Suppressor macrophage treated with lipopolysaccharide for 4 hours (primary cell): Measurements from ENCODE around the gene LTA4H.
A peak's percentile ranks its signal among the peaks of the same experiment; 100 is the strongest.
"Not testable (repeated sequence)": the region's sequence is repeated elsewhere in the genome, so short reads cannot be mapped to it uniquely, and the experiment has no call there.

ENCODE experiments used
- DNase-seq: peaks from one replicate; pipeline ENCODE4 v3.0.0-alpha.2; 2020

Gene LTA4H

DNA sequence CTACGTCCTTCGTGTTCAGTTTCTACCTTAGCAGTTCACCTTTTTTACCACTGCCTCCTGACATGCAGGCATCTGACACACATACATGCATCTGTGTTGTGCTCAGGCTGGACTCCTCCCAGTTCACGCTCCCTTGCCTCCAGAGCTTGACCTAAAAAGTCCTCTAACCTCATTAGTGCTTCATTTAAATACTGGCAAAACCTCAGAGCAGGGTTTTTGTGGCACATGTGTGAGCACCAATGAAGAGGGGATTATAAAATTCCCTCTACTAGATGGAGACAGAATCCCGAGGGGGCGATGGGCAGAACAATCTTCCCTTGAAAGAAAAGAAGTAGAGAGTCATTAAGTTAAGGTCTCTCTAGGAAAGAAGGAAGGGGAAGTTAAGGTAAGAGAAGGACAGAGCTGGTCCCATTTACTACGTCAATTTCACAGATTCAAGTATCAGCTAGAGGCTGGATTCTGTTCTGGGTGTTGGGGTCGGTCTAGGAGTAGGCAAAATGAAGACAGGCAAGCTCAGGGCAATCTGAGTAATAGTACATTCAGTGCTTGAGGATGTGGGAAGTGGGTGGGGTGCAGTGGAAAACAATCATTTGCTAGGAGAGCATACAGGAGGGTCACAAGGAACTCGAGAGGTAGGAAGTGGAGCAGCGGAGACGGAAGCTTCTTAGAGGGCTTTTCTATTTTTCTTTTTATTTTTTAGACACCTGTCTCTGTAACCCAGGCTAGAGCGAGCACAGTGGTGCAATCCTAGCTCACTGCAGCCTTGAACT, 46.7 kb downstream of the LTA4H start:
- DNase-seq, result no peak

DNA sequence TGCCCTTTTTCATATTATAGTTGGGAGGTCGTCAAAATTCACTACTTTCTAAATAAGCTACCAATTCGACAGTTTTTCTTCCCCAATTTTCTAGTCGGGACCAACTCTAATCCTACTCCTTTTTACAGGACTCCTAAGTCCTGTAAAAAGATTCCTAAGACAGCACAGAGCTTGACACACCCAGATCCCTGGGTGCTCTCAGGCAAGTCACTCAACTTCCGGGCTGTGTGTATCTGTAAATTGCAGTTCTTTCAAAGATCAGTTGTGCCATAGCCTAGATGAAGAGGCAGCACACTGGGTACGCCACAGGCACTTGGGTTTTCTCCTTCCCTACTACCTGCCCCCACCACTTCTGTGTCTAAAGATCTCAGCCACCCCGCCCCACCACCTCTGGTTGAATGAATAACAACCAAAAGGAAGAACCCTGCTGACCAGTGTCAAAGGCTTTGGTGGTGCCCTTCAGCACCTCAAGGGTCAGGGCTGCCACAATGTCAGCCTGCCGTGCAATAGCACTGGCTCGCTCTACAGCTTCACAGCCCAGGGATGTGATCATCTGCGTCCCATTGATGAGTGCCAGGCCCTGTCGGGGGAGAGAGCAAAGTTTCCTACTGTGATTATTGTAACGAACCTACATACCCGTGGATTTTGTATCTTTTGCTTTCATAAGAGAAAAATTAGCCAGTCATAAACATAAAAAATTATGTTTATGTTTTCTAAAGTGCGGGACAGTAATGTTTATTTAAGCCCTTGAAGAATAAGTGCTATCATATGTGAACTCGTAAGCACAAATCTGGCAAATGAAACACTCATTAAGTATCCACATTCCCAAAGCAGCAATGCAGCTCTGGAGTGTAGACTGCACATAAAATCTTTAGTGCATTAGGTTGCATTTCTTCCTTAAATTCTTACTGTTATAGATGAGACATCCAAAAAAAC, 48.5 kb downstream of the LTA4H start:
- DNase-seq, result no peak

DNA sequence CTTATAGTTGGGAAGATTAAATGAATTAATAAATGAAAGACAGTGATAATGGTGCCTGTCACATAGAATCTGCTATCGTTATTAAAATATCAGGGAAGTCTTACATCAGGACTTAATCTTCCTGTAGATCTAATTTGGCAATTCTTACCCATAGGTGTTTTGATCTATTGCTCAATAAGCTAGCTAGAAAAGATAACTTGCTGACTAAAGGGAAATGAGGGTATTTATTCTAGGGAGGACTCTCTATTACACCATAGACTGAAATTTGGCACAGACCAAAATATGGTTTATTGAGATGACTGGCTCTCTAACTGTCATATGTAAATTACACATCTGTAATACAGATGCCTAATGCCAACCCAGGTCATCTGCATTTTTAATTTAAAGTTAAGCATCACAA, 50.7 kb downstream of the LTA4H start:
- DNase-seq, result no peak

DNA sequence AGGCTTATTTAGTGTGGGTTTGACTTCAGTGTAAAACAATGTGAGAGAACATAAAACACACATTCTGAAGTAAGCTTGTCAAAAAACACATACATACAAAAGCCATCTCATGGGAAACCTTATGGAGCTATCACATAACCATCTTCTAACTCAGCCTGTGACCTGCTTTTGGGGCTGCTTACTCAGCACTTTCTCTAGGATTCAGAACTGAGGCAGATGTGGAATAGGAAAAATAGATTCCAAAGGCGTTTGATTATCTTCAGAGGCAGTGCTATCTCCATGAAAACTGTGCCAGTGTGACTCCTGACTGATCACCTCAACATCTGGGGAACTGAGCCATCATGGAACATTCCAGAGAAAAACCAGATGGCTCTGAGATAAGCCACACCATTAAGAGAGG, 52.8 kb downstream of the LTA4H start:
- no peak for DNase-seq

DNA sequence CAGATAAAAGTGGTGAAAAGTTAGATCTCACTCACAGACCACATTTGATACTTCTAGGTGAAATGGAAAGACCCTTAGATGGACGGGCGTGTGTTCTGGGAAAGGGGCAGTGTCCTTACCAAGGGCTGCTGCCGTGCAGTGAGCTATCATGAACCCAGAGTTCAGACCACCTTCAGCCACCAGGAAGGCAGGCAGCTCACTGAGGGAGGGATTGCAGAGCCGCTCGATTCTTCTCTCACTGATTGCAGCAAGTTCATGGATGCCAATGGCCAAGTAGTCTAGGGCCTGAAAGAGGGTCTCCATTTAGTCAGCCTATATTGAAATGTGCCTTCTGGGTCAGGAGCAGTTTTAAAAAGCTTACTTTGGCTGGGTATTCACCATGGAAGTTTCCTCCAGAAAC, 55.0 kb downstream of the LTA4H start:
- no peak for DNase-seq

DNA sequence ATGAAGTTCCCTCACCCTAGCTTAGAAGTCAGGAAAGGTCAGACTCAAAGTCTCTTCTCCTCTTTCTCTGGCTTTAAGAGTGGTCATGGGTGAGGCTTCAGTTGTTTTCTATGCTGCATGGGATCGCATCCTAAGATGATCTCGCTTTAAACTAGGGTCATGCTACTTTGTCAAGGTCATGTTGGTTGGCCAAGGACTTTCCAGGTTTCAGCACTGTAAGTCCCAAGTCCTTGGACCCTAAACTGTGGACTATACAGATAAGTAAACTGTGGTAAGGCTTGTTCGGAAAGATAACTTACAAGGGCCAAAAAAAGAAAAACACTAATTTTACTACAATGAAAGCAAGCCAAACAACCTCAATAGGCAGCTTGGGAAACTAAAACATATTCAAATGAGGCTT, 56.6 kb downstream of the LTA4H start:
- no peak for DNase-seq

DNA sequence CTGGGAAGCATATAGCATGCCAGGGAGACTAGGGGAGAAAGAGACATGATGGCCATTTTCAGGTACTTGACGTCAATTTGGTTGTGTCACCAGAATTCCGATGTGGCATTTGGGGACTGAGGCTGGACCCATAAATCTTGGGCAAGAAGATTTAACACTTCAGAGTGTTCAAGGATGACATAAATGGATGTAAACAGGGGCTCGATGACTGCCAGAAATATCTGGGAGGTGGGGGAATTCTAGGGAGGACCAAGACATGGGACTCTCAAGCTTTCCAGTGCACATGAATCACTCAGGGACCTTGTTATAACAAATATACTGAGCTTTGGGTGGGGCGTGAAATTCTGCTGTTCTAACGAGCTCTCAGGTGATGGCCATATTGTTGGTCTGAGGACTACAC, 57.0 kb downstream of the LTA4H start:
- no peak for DNase-seq

DNA sequence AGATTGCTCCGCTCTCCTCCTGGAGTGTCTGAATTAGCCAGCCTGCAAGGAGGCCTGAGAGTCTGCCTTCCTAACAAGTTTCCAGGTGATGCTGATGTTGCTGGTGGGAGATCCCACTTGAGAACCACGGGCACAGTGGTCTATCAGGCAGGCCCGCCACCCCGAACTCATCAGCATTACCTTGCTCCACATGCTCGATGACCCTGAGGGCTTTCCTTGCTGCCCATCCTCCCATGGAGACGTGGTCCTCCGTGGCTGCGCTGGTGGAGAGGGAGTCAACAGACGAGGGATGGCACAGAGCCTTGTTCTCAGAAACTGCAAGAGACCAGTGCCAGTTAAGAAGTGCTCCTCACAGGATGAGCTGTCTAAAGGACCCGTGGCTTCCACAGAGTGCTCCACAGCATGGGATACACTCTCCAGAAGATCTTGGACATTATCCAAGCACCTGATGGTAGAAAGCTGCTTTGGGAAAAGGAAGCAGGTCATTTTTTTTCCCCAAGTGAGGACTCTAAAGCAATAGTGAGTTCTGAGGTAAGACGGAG, 57.6 kb downstream of the LTA4H start:
- DNase-seq, result no peak

DNA sequence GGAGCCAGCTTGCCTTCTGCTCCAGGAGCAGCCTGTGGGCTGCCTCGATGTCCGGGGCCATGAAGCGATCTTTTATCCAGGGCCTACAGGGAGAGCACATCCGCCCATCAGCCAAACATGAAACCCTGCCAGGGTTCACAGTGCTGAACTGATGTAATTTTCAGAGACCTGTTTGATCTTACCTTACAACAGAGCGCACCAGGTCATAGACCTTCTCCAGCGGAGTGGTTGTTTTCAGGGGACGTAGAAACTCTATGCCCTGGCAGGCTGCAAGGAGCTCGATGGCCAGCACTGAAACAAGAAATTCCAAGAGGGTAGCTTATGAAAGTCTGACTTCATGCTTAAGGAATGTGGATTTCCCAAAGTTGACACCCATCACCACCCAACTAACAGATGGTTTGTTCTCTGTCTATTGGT, 59.0 kb downstream of the LTA4H start:
- no peak for DNase-seq

DNA sequence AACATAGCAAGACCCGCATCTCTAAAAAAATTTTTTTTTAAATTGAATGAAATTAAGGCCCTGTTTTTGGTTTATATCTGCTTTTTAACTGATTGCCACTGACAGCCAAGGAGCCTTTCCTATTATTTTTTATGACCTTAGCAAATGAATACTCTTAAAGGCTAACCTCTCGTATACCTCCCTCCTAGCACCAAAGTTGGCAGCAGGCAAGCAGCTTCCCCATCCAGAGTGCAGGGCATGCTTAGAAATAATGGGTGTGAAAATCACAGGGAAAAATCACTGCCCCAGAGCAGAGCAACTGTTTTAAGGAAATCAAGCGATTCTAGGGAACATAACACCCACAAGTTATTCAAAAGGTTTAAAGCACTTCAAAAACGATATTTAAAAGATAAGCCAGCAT, 59.9 kb downstream of the LTA4H start:
- no peak for DNase-seq

DNA sequence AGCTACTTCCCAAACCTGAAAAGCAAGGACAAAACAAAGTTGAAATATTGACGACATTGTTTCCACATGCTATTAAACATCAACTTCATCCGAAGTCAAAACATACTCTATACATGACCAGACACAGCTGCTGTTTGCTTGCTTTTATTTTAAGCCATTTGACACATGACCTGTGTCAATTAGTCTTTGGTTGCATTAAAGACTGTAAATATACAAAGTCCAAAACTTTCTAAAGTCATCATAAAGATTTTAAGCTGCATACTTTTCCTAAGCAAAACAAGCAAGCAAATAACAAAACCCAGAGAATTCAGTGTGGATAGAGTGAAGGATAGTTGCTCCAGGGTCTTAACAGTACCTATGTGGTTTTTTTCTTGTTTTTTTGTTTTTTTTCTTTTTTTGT, 61.0 kb downstream of the LTA4H start:
- no peak for DNase-seq

DNA sequence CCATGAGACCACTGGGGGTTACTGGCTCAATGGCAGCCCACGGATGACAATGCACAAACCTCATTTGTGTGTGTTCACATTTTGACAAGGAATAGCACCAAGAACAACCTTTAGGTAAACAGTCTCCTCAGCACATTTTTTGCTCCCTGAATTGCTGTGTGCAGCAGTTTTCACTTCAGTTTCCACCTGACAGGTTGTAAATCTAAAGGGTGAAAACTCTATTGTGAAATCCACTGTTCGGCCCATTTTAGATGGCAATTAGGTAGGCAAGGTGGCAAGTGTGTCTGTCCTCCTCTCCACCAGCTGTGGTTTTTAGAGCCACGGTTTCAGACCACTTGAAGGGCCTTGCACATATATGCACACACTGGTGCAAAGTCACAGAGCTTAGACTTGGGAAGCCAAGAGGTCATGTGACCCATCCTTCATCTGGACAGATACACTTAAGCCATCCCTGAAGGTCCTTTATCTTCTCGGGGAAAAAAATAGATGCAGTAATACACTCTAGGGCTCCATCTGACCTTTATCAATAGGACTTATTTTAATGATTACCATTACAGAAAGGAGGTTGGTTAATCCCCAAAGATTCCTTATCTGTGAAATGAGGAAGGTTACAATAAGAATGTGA, 62.4 kb downstream of the LTA4H start:
- DNase-seq, result no peak

DNA sequence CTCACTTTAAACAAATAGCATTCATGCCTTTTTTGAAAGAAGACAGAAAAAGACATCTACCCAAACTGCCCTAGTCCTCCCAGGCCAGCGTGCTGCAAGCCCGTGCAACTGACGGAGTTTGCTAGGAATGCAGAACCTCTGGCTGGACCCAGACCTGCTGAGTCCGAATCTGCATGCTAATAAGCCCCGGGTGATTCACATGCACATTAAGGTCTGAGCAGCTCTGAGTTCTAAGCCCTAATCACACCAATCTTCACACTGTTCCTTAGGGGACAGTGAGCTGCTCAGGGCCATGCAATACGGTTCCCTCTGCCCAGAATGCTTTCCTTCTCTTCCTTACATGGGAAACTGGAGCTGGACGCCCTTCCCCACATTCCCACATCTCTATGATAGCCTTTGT, 64.5 kb downstream of the LTA4H start:
- DNase-seq, result no peak

DNA sequence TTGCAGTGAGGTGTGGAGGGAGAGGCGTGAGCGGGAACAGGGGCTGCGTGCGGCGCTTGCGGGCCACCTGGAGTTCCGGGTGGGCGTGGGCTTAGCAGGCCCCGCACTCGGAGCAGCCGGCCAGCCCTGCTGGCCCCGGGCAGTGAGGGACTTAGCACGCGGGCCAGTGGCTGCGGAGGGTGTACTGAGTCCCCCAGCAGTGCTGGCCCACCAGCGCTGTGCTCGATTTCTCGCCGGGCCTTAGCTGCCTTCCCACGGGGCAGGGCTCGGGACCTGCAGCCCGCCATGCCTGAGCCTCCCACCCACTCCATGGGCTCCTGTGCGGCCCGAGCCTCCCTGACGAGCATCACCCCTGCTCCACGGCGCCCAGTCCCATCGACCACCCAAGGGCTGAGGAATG, 66.3 kb downstream of the LTA4H start:
- not testable (repeated sequence) for DNase-seq

DNA sequence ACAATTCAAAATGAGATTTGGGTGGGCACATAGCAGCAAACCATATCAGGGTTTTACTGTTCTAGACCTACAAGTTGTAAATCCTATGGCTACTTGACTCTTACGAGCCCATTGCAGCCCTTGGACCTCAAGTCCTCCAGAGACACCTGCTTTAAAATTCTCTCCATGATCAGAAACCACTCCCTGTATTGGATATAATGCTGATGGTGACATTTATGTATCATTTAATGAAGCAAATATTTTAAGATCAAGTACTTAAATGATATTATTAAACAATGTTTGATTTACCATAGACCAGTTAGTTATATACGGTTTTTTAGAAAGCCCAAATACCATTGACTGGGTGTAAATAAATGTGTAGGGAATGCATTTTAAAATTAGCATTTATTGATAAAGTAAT, 68.1 kb downstream of the LTA4H start:
- DNase-seq, result no peak

DNA sequence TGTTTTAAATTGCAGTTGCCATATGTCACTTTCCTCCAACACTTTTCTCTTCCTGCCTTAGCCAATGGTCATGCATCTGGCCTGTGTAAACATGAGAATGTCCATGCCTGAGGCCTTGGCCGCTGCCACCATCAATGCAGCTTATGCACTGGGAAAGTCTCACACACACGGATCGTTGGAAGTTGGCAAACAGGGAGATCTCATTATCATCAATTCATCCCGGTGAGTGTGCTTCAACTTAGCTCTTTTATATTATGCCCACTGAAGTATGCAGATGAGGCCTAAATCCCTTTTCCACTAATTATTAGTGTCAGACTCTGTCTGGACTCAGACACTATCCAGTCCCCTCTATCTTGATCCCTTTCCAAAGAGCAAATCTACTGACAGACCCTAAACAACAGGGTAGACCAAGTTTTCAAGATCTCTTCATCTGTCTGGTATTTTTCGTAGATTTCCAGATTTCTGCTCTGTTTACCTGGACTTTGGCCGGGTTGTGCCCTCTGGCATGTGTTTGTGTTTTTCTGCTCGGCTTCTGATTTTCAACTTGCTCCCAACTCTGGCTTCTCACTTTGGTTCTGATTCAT, 69.0 kb downstream of the LTA4H start:
- no peak for DNase-seq

DNA sequence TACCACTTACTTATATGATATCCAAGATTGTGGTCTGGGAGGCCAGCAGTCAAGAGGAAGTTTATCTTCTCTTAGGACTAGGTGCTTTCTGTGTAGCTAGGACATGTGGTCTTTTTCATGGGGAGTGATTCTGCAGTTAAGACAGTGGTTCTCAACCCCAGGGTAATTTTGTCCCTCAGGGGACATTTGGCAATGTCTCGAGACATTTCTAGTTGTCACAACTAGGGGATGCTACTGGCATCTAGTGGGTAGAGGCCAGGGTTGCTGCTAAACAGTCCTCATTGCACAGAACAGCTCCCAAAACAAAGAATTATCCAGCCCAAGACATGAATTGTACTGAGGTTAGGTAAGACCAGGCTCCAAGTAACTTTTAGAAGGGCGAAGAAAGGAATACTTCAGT, 72.3 kb downstream of the LTA4H start:
- peak; percentile 5 for DNase-seq

DNA sequence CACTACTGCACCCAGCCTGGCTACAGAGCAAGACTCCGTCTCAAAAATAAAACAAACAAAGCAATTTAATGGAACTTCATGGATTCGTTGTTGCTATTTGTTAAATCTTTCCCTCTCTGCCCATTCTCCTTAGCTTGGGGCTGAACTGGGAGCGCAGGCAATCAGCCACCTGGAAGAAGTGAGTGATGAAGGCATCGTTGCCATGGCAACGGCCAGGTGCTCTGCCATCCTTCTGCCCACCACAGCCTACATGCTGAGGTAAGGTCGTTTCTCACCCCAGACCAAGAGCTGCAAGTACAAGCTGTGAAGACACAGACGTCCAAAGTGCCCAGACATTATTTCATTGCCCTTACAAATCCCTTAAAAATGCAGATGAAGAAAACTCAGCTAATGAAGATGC, 73.2 kb downstream of the LTA4H start:
- DNase-seq, result no peak

DNA sequence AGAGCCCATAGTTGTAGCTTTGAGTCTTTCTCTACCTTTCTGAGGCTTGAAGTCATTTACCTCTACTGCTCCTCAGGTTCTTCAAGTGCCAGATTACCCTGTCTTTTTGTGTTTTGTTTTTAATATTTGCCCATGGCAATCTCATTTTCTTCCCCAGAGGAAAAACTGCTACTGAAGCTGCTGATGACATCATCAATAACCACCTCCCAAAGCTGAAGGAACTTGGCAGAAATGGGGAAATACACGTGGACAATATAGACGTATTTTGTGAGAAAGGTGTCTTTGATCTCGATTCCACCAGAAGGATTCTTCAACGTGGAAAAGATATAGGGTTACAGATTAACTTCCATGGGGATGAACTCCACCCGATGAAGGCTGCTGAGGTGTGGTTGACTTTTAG, 75.1 kb downstream of the LTA4H start:
- no peak for DNase-seq

DNA sequence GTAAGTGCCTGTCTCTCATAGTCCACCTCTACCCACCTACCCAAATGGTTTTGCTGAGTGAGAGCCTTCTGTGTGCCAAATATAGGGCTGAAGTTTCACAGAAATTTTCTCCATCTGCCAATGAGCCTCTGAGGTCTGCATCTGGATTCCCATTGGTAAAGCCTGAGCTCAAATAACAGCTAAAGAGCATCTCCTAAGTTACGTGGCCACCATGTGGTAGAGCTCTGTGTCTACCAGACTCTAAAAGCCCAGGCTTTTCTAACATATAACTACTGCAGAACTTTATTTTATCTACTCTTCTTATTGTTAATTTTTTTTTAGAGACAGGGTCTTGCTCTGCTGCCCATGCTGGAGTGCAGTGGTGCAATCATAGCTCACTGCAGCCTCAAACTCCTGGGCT, 76.3 kb downstream of the LTA4H start:
- peak; percentile 20 for DNase-seq

DNA sequence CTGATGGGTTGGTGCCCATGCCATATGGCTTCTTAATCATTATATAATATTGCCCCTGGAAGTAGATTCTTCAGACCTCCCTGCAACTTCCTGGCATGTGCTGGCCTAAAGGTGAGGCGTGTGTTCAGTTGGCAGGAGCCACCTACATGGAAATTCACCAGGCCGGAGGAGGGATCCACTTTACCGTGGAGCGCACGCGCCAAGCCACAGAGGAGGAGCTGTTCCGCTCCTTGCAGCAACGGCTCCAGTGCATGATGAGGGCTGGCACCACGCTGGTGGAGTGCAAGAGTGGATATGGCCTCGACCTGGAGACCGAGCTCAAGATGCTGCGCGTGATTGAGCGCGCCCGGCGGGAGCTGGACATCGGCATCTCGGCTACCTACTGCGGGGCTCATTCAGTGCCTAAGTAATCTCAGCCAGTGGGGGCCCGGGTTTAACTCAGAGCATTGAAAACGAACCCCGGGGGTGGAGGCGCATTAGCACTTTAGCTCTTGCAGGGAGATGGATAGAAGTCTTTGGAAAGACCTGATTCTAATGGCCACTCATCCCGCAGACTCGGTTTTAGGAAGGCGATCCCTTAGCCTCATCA, 78.7 kb downstream of the LTA4H start:
- no peak for DNase-seq

DNA sequence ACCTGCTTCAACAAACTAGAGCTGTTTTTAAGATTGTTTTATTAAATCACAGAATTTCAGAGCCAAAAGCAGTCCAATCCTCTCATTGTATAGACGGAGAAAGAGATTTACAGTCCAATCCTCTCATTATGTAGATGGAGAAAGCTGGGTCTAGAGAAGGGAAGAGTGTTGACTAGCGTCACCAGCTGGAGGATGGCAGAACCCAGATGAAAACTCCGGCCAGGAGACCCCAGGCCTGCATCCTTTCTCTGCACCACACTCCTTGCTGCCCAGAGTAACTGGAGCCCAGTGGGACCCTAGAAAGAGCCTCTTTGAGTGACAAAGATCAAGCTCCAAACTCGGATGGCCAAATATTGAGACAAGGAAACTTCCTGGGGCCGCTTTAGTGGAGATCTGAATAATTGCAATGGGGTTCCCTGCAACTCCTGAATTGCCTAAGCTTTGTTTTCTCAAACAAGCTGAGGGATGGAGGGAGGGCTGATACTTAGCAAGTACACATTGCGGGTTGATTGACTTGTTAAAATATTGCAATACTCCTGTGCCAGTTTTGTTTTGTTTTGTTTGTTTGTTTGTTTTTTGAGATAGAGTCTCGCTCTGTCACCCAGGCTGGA, 79.7 kb downstream of the LTA4H start:
- DNase-seq, result no peak
